T-helper 9 cell (primary cell): Measurements from ENCODE around the gene ICA1L.
"Not testable (repeated sequence)": the region's sequence is repeated elsewhere in the genome, so short reads cannot be mapped to it uniquely, and the experiment has no call there.

Experiments used
- DNase-seq: peaks from one replicate; pipeline ENCODE4 v3.0.0-alpha.2; 2020

ICA1L gene

GRCh38 chr2:202847693-202848524 is 23.7 kb downstream of the ICA1L start:
- DNase-seq, result no peak

DNA sequence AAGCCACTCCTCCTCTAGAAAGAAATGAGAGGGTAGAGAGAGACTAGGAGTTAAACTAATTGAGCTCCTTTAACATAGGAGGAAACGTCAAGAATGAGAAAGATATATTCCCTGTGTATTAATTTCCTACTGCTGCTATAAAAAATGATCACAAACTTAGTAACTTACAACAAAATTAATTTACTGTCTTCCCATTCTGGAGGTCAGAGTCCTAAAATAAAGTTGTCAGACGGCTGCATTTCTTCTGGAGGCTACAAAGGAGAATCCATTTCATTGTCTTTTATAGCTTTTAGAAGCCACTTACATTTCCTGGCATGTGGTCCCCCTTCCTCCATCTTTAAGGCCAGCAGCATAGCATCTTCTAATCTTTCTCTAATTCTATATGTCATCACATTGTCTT is 26.9 kb downstream of the ICA1L start:
- DNase-seq, result no peak

GRCh38 chr2:202842690-202843089 is 28.9 kb downstream of the ICA1L start:
- no peak for DNase-seq

- DNase-seq, result no peak
Observed at GRCh38 chr2:202841090-202841867, 30.3 kb downstream of the ICA1L start.

- no peak for DNase-seq
Observed at GRCh38 chr2:202831242-202832220, 40.0 kb downstream of the ICA1L start.

GRCh38 chr2:202824901-202825300 is 46.7 kb downstream of the ICA1L start:
- no peak for DNase-seq

DNA sequence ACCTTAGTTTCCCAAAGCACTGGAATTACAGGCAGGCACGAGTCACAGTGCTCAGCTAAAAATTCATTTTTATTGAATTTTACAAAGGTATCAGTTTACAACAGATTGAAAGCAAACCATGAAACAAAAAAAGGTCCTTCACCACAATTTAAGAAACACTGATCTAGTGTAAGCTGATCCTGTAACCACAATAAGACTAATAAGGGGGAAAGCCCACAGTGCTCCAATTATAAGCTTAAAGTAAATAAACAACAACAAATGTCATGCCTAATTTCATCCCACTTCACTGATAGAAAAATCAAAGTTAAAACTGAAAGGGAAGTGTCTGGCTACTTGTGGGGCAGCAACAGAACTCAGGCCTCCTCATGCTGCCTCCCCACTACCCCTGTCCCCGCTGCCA is 49.2 kb downstream of the ICA1L start:
- no peak for DNase-seq

DNA sequence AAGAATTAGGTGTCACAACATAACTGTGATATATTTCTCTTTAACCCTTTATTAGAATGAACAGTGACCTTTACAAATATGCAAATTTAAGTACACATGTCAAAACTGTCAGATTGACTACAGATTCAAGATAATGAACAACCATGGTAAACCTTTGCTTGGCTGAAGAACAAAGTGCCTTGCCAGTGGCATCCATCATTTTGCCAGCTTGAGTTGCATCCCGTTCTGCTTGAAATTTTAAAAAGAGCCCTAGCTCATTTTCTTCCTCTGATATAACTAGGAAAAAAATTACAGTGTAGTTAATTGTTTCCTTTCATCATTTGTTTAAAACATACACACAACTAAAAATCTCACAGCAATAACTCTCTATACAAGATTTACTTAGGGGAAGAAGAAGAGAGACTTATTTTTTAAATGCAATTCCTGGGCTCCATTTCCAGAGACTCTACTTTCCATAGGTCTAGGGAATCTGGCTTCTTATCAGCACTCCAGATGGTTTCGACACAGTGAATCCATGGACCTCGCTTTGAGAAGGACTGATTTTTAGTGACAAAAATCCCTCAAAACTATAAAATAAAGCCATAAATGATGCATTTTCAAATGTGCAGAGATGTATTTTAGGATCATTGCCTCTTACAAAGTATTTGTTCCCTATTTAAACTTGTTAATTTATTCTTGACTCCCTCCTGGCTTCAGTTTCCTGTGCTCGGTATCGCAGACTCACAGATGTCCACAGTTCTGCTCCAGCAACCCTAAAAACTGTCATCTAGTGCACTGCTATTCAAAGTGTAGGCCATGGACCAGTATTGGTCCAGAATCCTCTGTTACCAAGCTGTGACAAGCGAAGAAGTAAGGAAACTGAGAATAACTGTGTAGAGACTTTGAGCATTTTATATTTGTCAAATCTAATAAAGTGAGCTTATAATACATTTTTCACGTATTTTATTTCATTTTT is 50.1 kb downstream of the ICA1L start:
- DNase-seq, result no peak

DNA sequence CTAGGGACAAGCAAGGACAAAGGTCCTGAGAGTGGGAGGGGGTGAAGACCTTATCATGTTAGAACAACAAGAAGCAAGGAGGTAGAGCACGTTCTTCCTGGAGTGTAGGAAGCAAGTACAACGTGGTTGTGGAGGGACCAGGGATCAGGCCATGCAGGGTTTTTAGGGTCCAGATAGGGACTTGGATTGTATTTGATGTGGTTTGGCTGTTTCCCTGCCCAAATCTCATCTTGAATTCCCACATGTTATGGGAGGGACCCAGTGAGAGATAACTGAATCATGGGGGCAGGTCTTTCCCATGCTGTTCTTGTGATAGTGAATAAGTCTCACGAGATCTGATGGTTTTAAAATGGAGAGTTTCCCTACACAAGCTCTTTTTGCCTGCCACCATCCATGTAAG is 53.2 kb downstream of the ICA1L start:
- no peak for DNase-seq

- DNase-seq, result no peak
Observed at GRCh38 chr2:202817771-202818170, 53.8 kb downstream of the ICA1L start.

GRCh38 chr2:202815548-202816360 is 55.8 kb downstream of the ICA1L start:
- no peak for DNase-seq

DNA sequence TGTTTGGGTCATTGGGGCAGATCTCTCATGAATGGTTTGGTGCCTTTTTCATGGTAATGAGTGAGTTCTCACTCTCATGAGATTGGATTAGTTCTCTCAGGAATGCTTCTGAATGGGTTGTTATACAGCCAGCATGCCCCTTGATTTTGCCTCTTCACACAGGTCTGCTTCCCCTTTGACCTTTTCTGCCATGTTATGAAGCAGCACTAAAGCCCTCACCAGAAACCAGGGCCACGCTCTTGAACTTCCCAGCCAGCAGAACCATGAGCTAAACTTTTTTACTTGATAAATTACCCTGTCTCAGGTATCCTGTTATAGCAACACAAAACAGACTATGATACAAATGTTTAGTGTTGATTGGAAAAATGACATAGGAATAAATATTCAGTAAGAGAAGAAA is 57.3 kb downstream of the ICA1L start:
- DNase-seq, result no peak

DNA sequence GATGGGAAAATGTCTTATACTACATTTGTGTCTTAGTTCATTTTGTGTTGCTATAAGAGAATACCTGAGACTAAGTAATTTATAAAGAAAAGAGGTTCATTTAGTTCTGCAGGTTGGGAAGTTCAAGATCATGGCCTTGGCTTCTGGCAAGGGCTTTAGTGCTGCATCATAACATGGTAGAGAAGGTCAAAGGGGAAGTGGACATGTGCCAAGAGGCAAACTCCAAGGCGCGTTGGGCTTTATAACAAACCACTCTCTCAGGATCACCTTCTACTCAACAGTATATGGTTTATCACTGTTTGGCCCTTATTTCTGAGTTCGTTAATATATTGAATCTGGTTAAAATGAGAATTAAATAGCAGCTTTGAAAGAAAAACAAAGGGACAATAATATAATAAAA is 58.2 kb downstream of the ICA1L start:
- no peak for DNase-seq

DNA sequence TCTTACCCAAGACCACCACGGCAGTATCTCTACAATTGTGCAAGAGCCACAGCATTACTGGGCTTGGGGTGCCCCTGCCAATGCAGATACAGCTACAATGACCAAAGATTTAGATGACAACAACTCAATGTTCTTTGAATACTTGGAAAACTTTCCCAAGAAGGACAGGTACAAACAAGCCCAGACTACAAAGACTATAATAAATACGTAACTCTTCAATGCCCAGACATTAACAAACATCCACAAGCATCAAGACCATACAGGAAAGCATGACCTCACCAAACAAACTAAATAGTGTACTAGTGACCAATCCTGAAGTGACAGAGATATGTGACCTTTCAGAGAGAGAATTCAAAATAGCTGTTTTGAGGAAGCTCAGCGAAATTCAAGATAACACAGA is 62.8 kb downstream of the ICA1L start:
- no peak for DNase-seq

- DNase-seq, result not testable (repeated sequence)
Observed at GRCh38 chr2:202807431-202808138, 64.0 kb downstream of the ICA1L start.

- DNase-seq, result not testable (repeated sequence)
Observed at GRCh38 chr2:202805911-202806310, 65.7 kb downstream of the ICA1L start.

- no peak for DNase-seq
Observed at GRCh38 chr2:202797944-202798343, 73.6 kb downstream of the ICA1L start.

DNA sequence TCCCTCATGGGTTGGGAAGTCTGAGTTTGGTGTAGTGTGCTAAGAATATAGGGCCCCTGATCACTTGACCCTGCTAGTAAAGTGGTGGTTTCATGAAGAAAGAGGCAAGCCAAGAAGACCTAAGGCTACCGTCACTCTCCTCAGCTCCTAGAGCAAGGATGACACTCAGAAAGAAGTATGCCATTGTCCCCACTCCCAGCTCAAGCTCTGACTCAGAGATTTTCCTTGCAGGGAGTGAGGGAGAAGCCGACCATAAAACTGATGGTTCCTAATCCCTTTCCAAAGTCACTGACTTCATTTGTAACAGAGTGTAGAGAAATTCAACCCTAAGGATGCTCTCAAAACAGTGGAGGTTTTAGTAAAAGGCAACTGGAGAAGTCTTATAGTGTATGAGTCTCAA is 80.9 kb downstream of the ICA1L start:
- no peak for DNase-seq

DNA sequence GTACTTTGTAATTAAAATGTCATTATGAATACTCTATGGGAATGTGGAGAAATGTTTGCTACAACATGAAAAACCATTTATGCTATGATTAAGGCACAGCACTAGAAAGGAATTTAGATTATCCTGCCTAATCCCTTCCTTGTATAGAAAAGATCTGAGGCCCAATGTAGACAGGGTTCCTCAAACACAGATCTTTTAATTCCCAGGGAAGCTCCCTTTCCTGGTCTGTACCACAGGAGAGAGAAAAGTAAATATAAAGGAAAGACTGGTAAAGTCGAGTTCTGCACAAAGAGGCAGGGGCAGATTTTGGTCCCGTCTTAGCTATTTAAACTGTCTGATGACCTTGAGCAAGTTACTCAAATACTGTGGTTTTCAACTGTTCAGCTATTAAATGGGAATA is 84.7 kb downstream of the ICA1L start:
- DNase-seq, result no peak

DNA sequence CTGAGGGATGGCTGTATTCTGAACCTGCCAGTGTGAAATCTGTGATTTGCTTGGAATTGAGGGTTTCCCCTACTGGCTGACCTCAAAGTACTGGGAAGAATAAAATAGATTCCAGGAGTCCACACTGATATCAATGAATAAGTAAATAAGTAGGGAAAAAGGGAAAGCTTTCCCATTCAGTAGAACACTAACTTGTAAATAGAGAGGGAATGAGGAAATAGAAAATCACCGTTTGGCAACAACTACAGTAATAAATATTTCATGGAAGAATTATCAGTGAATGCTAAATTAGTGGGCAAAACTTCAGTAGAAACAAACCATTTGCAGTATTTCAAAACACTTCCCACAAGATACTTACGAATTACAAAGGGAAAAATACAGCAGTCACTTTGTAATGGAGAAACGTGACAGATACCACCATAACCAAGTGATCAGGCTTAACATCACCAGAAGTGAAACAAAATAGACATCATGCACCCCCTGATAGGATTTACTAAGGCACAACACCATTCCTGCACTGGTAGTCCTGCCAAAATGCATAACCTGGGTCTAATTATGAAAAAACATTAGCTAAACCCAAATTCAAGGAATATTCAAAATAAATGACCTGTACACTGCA is 88.5 kb downstream of the ICA1L start:
- no peak for DNase-seq
